Measurements from ENCODE around the gene AMDHD2. TPM values are rescaled to one million over a fixed set of nuclear protein-coding genes. Genes with fewer than 3 reads are reported as not detected.
"Not testable (repeated sequence)": the region's sequence is repeated elsewhere in the genome, so short reads cannot be mapped to it uniquely, and the experiment has no call there.

AMDHD2 gene
- polyA plus RNA-seq, 1 donor from 2014 or later, result 22.2 TPM

DNA sequence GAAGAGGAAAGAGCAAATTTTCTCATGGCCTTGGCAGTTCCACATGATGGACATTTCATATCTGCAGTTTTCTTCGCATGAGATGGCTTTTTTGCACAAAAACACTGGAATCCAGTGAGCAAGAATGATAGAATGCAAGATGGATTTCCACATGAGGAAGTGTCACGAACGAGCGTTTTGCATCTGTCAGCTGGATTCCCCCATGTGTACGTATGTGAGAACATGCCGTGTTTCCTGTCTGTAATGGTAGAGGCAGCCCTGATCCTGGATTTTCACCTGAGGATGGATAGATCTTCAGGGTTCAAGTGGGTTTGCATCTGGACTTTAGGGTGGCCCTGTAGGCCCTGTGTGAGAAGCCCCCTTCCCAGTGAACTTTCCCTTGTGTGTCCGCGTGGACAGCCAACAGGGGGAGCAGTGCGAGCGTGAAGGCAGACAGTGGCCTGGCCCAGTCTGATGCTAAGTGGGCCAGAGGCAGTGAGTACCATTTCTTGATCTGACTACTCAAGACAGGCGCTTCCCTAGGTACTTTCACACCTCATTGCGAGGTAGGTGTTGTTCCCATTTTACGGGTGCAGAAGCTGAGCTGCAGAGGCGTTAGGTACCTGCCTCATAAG lies 19.8 kb downstream of the AMDHD2 start:
- not testable (repeated sequence) for H3K36me3 Mint-ChIP-seq, H3K9me3 Mint-ChIP-seq, H3K27me3 Mint-ChIP-seq
- peaks cover 27 to 34% (median 28%) of the 10 kb centered on the region in 3 donors for H3K4me1 Mint-ChIP-seq
- H3K4me3 Mint-ChIP-seq, result peak overlapping the region; percentile 45 to 83 (median 74)
- H3K27ac Mint-ChIP-seq, result peak overlapping the region; percentile 86 to 93 (median 91)

DNA sequence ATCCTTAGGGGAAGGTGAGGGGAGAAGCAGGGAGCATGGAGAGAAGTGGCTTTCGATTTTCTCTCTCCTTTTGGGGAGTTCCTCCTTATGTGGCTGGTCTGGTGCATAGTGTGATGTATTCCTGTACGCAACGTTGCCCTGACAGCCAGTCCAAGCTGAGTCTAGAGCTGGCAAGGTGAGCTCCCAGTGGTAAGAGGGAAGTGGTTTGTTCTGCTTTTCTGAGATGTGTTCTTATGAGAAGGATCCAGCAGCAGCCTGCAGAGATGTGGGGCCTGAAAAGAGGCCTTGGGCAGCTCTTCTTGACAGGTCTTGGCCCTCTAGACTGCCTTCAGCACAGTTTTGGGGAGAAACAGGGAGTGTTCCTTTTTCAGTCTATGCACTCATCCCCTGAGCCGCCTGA lies 20.7 kb downstream of the AMDHD2 start:
- Mint-ChIP-seq H3K27ac (peak overlapping the region; percentile 86 to 93 (median 91)), H3K4me1 (peaks cover 27 to 34% (median 28%) of the 10 kb centered on the region in 3 donors), H3K4me3 (peak overlapping the region; percentile 35 to 82 (median 72))
- not testable (repeated sequence) for H3K9me3 Mint-ChIP-seq, H3K27me3 Mint-ChIP-seq, H3K36me3 Mint-ChIP-seq

DNA sequence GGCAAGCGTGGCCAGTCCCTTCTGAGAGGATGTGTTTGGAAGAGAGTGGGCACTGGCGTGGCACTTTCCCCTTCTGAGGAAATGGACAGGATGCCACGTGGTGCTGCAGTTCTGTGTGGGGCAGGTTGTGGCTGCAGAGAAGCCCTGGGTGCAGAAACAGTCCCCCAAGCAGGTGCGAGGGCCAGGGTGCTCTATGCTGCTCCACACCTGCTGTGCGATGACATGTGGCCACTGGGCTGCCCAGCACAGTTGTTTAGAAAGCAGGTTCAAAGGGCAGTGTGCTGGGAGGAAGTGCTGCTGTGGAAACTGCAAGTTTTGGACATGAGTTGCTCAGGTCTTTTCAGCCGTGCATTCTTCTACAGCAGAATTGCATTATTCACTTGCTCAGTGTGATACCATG lies 21.2 kb downstream of the AMDHD2 start:
- peak overlapping the region in 3 of 4 donors; percentile 35 to 82 (median 69) for H3K4me3 Mint-ChIP-seq
- H3K27ac Mint-ChIP-seq, result peak overlapping the region; percentile 86 to 93 (median 91)
- H3K9me3 Mint-ChIP-seq, H3K36me3 Mint-ChIP-seq, H3K27me3 Mint-ChIP-seq: not testable (repeated sequence)
- H3K4me1 Mint-ChIP-seq, result peaks cover 27 to 34% (median 28%) of the 10 kb centered on the region in 3 donors

DNA sequence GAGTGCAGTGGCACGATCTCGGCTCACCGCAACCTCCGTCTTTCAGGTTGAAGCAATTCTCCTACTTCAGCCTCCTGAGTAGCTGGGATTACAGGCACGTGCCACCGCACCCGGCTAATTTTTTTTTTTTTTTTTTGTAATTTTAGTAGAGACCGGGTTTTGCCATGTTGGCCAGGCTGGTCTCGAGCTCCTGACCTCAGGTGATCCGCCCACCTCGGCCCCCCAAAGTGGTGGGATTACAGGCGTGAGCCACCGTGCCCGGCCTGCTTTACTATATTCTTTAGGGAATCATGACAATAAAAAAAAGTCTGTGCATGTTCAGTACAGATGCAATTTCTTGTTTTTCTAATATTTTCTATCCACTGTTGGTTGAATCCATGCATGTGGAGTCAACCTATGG lies 23.6 kb downstream of the AMDHD2 start:
- H3K27me3 Mint-ChIP-seq, H3K27ac Mint-ChIP-seq, H3K36me3 Mint-ChIP-seq, H3K4me3 Mint-ChIP-seq, H3K9me3 Mint-ChIP-seq: not testable (repeated sequence)
- peaks cover 20 to 28% (median 21%) of the 10 kb centered on the region in 3 donors for H3K4me1 Mint-ChIP-seq

DNA sequence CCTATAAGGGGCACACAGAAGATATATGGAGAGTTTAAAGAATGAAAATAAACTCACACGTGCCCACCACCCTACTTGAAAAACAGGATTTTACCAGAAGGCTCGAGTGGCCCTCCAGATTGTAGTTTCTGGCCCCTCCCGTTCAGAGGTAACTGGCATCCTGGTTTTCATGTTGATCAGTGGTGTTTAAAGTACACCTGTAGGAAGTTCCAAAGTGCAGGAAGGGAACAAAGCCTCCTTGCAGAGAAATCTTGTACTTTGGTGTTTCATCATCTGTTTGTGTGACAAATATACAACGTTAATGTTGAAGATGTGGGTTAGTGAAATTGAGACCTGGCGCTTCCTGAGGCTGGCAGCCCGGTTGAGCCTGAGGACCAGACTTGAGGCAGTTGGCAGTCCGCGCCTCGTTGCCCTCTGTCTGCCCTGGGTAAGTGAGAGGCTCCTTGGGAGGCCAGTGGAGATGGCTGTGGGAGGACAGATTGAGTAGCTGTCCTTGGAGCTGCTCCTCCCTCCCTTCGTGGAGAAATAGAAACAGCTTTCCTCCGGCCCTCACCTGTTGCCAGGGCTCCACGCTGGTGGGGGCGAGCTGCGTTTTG lies 30.2 kb downstream of the AMDHD2 start:
- not testable (repeated sequence) for H3K27ac Mint-ChIP-seq, H3K27me3 Mint-ChIP-seq, H3K4me1 Mint-ChIP-seq, H3K9me3 Mint-ChIP-seq, H3K36me3 Mint-ChIP-seq, H3K4me3 Mint-ChIP-seq

DNA sequence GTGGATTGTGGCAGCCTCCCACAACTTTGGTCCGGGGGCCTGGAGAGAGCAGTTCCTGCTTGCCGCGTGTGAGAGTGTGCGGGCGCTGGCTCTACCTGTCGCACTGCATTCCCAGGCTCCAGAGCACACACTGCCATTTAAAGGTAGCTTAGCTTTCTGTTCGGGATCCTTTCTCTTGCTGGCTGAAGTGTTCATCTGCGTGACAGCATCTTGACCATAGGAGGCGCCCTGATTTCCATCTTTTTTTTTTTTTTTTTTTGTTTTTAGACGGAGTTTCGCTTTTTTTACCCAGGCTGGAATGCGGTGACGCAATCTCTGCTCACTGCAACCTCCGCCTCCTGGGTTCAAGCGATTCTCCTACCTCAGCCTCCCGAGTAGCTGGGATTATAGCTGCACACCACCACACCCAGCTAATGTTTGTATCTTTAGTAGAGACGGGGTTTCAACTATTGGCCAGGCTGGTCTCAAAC lies 31.3 kb downstream of the AMDHD2 start:
- not testable (repeated sequence) for H3K36me3 Mint-ChIP-seq, H3K27ac Mint-ChIP-seq, H3K4me1 Mint-ChIP-seq, H3K4me3 Mint-ChIP-seq, H3K27me3 Mint-ChIP-seq, H3K9me3 Mint-ChIP-seq

DNA sequence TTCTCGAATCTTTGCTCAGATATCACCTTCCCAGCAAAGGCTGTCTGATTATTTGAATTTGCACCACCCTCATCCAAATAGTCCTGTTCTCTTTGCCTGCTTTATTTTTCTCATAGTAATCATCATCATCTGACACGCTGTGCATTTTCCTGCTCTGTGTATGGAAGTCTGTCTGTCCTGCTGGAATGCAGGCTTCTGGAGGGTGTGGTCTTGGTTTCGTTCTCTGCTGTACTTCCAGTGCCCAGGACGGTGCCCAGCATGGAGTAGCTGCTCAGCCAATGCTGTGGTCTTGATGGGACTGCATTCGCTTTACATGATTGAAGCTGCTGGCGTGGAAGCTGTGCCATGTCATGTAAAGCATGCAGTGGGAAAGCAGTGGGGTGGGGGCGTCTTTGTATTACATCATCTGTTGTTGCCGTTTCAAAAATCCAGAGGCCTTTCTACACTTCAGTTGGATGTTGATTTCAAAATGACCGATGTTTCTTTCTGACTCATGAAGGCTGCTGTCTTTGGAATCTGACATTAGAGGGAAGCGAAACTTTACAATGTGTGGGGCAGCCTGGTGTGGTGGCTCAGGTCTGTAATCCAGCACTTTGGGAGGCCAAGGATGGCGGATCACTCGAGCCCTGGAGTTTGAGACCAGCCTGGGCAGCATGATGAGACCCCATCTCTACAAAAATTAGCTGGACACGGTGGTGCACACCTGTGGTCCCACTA lies 34.7 kb downstream of the AMDHD2 start:
- H3K36me3 Mint-ChIP-seq, H3K4me3 Mint-ChIP-seq, H3K9me3 Mint-ChIP-seq: not testable (repeated sequence)

DNA sequence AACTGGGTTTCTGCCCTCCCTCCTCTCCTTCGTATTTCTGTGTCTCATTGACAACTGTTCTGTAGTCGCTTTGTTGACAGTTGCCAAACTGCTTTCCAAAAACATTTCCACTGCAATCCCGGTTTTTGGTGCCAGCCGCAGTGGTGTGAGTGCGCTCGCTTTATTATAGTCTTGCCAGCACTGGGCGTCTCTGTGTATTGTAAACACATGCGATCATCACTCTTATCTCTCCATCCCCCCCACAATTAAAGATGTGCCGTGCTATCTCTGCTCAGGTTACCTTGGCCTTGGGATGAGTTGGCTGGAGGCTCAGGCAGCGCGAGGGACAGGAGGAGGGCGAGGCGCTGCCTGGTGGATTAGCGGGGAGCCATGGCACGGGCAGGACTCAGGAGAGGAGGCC lies 37.0 kb downstream of the AMDHD2 start:
- not testable (repeated sequence) for H3K36me3 Mint-ChIP-seq, H3K4me3 Mint-ChIP-seq, H3K27me3 Mint-ChIP-seq

More for the DNA sequence above, 34.7 kb downstream of the AMDHD2 start:
- not testable (repeated sequence) for H3K27ac Mint-ChIP-seq, H3K27me3 Mint-ChIP-seq, H3K4me1 Mint-ChIP-seq

DNA sequence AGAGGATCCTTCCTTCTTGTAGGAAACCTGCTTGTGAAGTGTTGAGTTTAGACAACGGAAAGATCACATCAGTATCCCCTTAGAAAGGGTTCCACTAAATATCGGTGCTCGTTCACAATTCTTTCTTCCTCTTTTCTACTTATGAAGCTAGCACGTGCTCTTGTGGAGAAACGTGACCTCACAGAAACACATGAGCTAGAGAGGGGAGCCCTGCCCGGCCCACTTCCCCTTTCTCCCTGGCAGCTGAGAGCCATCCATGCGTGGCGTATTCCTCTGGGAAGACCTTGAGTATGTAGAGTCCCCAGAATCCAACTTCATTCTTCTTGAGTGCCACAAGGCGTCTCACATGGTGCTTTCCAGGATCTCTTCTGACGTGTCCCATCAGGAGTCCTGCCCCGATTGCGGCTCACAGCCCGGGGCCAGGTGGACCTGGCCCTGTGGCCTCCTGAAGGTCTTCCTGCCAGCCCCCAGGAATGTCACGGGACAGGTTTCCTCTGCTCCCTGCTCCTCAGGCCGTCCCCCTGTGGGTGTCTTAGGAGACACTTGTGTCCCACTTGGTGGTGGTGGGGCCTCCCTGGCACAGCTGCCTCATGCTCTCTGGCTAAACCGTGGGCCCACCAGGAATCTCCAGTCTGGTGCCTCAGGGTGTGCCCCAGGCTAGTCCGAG lies 40.1 kb downstream of the AMDHD2 start:
- H3K9me3 Mint-ChIP-seq, H3K36me3 Mint-ChIP-seq, H3K4me1 Mint-ChIP-seq, H3K27ac Mint-ChIP-seq, H3K27me3 Mint-ChIP-seq, H3K4me3 Mint-ChIP-seq: not testable (repeated sequence)

More for the DNA sequence above, 37.0 kb downstream of the AMDHD2 start:
- not testable (repeated sequence) for H3K4me1 Mint-ChIP-seq, H3K27ac Mint-ChIP-seq, H3K9me3 Mint-ChIP-seq

DNA sequence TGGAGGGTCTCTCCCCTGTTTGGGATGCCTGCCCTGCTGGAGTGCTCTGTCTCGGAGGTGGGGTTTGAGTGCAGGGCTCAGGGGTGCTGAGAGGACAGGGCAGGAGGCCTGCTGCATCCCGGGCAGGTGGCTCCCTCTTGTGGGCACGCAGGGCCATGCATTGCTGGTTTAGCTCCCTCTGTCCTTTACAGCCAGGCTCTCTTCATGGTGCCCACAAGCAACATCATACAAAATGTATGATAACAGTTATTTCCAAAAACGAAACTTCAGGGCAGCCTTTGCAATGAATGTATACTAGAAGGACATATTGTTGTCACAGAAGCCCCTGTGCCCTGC lies 40.6 kb downstream of the AMDHD2 start:
- H3K27me3 Mint-ChIP-seq, H3K4me3 Mint-ChIP-seq, H3K36me3 Mint-ChIP-seq, H3K4me1 Mint-ChIP-seq, H3K9me3 Mint-ChIP-seq, H3K27ac Mint-ChIP-seq: not testable (repeated sequence)

DNA sequence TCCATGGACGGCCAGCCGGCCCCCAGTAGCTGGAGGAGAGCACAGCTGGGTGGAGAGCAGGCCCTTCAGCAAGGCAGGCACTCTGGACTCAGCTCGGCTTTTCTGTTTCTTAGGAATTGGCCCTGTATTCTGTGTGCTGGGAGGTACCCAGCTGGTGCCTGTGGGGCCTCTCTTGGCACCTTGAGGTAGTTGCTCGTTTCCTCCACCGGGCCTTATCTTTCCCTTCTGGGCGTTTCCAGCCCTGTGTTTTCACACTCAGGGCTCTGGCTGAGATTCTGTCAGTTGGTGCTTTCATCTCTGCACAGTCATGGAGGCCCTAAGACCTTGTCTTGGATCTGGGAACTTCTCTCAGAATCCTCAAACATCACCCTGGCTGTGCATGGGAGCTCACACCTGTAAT lies 47.3 kb downstream of the AMDHD2 start:
- not testable (repeated sequence) for H3K27ac Mint-ChIP-seq, H3K36me3 Mint-ChIP-seq, H3K27me3 Mint-ChIP-seq, H3K4me1 Mint-ChIP-seq, H3K4me3 Mint-ChIP-seq, H3K9me3 Mint-ChIP-seq

DNA sequence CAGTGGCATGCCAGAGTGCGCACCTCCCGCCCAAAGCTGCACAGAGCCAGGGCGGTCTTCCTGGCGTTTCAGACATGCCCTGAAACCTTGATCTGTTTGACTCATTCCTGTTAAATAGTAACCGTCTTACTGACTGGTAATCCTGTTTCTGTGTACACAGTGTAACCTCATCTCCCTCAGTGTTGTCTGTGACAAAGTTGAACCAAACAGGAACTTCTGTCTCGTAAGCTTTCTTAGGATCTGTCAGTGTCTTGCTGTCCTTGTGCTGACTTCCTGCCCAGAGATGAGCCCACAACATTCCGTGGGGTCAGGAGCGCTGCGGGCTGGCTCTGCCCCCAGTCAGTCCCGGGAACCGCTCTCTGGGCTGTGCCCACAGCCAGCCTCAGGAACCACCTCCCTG lies 48.4 kb downstream of the AMDHD2 start:
- not testable (repeated sequence) for H3K4me1 Mint-ChIP-seq, H3K36me3 Mint-ChIP-seq, H3K4me3 Mint-ChIP-seq, H3K27ac Mint-ChIP-seq, H3K27me3 Mint-ChIP-seq, H3K9me3 Mint-ChIP-seq

DNA sequence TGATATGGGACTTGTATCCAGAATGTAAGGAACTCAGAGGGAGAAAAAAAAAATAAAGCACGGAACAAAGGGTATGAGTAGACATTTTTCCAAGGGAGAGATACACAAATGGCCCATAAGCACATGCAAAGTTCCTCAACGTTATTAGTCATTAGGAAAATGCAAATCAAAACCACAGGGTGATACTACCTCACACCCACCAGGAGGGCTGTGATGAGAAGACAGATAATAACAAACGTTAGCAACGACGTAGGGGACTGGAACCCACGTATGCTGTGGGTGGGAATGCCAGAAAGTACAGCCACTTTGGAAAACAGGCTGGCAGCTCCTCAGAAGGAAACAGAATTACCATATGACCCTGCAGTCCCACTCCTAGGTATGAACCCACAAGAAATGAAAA lies 52.5 kb downstream of the AMDHD2 start:
- H3K27me3 Mint-ChIP-seq, H3K4me3 Mint-ChIP-seq, H3K4me1 Mint-ChIP-seq, H3K27ac Mint-ChIP-seq, H3K36me3 Mint-ChIP-seq, H3K9me3 Mint-ChIP-seq: not testable (repeated sequence)

DNA sequence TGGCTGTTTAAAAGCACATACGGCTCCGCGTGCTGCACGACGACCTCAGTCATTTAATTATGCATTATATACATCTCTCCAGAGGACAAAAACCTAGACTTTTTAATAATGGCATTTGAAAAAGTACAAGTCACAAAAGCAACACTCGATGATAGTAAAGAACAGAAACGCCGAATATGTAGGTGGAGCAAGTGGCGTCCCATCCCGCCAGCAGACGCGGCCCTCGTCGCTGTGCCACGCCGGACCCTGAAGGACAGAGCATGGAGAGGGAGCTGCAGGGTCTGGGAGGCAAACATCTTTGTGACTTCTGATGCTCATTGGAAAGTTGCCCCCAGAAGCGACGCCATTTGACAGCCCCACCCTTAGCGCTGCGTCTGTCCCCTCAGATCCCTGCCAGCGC lies 55.7 kb downstream of the AMDHD2 start:
- not testable (repeated sequence) for H3K36me3 Mint-ChIP-seq, H3K4me3 Mint-ChIP-seq, H3K27ac Mint-ChIP-seq, H3K4me1 Mint-ChIP-seq, H3K27me3 Mint-ChIP-seq, H3K9me3 Mint-ChIP-seq

DNA sequence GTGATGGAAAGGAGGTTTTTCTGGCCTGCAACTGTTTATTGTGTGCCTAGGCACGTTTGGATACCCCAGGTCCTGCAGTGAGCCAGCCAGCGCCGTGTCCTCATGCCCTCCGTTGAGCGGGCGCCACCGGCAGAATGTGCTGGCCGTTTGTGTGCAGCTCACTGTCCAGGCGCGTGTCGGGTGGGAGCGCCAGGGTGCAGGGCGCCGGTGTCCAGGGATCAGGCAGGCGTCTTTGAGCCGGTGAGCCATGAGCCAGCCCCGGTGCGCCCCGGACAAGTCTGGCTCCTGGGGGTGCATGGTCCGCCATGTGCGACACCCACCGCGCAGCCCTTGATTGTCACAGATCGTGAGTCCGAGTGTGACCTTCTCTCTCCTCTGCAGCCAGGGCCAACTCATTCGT lies 56.9 kb downstream of the AMDHD2 start:
- H3K9me3 Mint-ChIP-seq, H3K4me3 Mint-ChIP-seq, H3K27me3 Mint-ChIP-seq, H3K27ac Mint-ChIP-seq, H3K36me3 Mint-ChIP-seq, H3K4me1 Mint-ChIP-seq: not testable (repeated sequence)

DNA sequence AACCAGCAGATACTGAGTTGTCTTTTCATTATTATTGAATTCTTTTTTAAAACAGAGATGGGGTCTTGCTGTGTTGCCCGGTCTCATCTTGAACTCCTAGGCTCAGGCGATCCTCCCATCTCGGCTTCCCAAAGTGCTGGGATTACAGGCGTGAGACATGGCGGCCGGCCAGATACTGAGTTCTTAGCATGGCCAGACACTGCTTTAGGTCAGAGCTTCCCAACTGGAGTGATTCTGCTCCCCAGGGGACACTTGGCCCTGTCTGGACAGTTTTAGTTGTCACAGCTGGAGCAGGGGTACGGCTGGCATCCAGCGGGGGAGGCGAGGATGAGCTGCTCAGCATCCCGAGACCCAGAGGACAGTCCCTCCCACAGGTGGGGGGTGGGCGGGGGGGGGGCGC lies 58.7 kb downstream of the AMDHD2 start:
- not testable (repeated sequence) for H3K9me3 Mint-ChIP-seq, H3K36me3 Mint-ChIP-seq, H3K27ac Mint-ChIP-seq, H3K4me1 Mint-ChIP-seq, H3K27me3 Mint-ChIP-seq, H3K4me3 Mint-ChIP-seq

Measured in IgD-negative memory B cell (primary cell).